Keratinocyte (primary cell): Measurements from ENCODE around the gene RC3H2. TPM values are rescaled to one million over a fixed set of nuclear protein-coding genes. Genes with fewer than 3 reads are reported as not detected.

Source experiments
- DNase-seq: peaks from one replicate; pipeline ENCODE4 v3.0.0-alpha.2; 2011; ENCODE audit warnings: low read depth, missing footprints, low spot score
- FAIRE-seq: peaks from 2 replicates; lab custom pipeline; 2011; peaks lifted over from hg19 to GRCh38; lab: Jason Lieb, UNC
- H2AFZ ChIP-seq: 2 replicates; pipeline ENCODE4 v1.6.0; 2012; ENCODE audit warnings: low read length, control low read depth, inconsistent platforms; ENCODE audit not compliant: control insufficient read depth
- H3K27ac ChIP-seq: 2 replicates; pipeline ENCODE4 v1.5.1; 2011; ENCODE audit warnings: low read length; ENCODE audit not compliant: control insufficient read depth, insufficient read depth
- H3K27me3 ChIP-seq: 3 replicates; pipeline ENCODE4 v1.6.0; 2011; ENCODE audit warnings: low read length; ENCODE audit not compliant: control insufficient read depth, insufficient read depth; ENCODE audit errors: extremely low read depth
- H3K36me3 ChIP-seq, 2 experiments: 2 replicates in 1 of 2; 3 replicates in 1 of 2; pipeline ENCODE4 v1.5.1; 2011; ENCODE audit warnings: low read length in 2 of 2, mild to moderate bottlenecking in 1 of 2; ENCODE audit not compliant: control insufficient read depth in 2 of 2, insufficient read depth in 2 of 2; ENCODE audit errors: extremely low read depth in 1 of 2
- H3K4me1 ChIP-seq: 3 replicates; pipeline ENCODE4 v1.5.1; 2011; ENCODE audit warnings: low read length; ENCODE audit not compliant: control insufficient read depth, insufficient read depth; ENCODE audit errors: extremely low read depth
- H3K4me2 ChIP-seq: 3 replicates; pipeline ENCODE4 v1.6.0; 2011; ENCODE audit warnings: low read depth, low read length; ENCODE audit not compliant: control insufficient read depth, insufficient read depth; ENCODE audit errors: extremely low read depth
- H3K4me3 ChIP-seq, 3 experiments: fragments of 200-600 bp in 1 of 3; sonication (generic) in 1 of 3; 2 replicates in 2 of 3; 3 replicates in 1 of 3; pipeline ENCODE4 v1.5.1; 2011 to 2016; ENCODE audit warnings: low read length in 3 of 3, mild to moderate bottlenecking in 3 of 3, control low read depth in 2 of 3, inconsistent platforms in 1 of 3, low read depth in 1 of 3, mixed read lengths in 1 of 3, mixed run types in 1 of 3, moderate library complexity in 1 of 3; ENCODE audit not compliant: control insufficient read depth in 2 of 3, insufficient read depth in 2 of 3; ENCODE audit errors: extremely low read depth in 1 of 3
- H3K79me2 ChIP-seq: 2 replicates; pipeline ENCODE4 v1.6.0; 2012; ENCODE audit warnings: low read length; ENCODE audit not compliant: control insufficient read depth, insufficient read depth
- H3K9ac ChIP-seq: 3 replicates; pipeline ENCODE4 v1.6.0; 2011; ENCODE audit warnings: low read length; ENCODE audit not compliant: control insufficient read depth, insufficient read depth; ENCODE audit errors: extremely low read depth
- H3K9me1 ChIP-seq: 3 replicates; pipeline ENCODE4 v1.6.0; 2011; ENCODE audit warnings: low read length; ENCODE audit not compliant: control insufficient read depth, insufficient read depth; ENCODE audit errors: extremely low read depth
- H3K9me3 ChIP-seq: 2 replicates; pipeline ENCODE4 v1.5.1; 2012; ENCODE audit warnings: low read depth, low read length; ENCODE audit not compliant: control insufficient read depth
- H4K20me1 ChIP-seq: 3 replicates; pipeline ENCODE4 v1.6.0; 2011; ENCODE audit warnings: low read length; ENCODE audit not compliant: control insufficient read depth, insufficient read depth; ENCODE audit errors: extremely low read depth
- CTCF ChIP-seq, 3 experiments: IDR thresholded peaks in 1 of 3; conservative IDR thresholded peaks in 1 of 3; optimal IDR thresholded peaks in 1 of 3; 2 replicates in 2 of 3; 3 replicates in 1 of 3; pipeline versions ENCODE3 to v1.5.1; 2011; ENCODE audit warnings: low read length in 3 of 3, mild to moderate bottlenecking in 3 of 3, moderate library complexity in 2 of 3, control low read depth in 1 of 3, inconsistent platforms in 1 of 3; ENCODE audit not compliant: insufficient read depth in 2 of 3; ENCODE audit errors: extremely low read depth in 1 of 3
- EZH2 ChIP-seq: IDR thresholded peaks from one replicate; pipeline ENCODE4 v1.6.1; 2012; ENCODE audit warnings: inconsistent platforms, mild to moderate bottlenecking, low read length, moderate library complexity
- dilution Hi-C: fragments of 300-500 bp; cut with MboI; formaldehyde crosslinking; loops from one replicate; pipeline ENCODE4 v1.7.0; 2020; ENCODE audit warnings: low sequenced_read_pairs; ENCODE audit not compliant: extremely low pct_ligation_motif_present
- polyA plus RNA-seq, 5 experiments: library from polyadenylated mRNA; depleted of rRNA in 3 of 5; stranded (reverse) in 3 of 5; stranded (forward) in 1 of 5; unstranded in 1 of 5; fragments of >200 nt; gene quantifications; 1 replicate in 1 of 5; 2 replicates in 3 of 5; 3 replicates in 1 of 5; pipeline versions ENCODE4 v1.2.1 to v1.2.3, GENCODE V29; 2011 to 2012; ENCODE audit warnings: missing spikeins in 2 of 5, low read depth in 1 of 5, low replicate concordance in 1 of 5

Gene RC3H2
- polyA plus RNA-seq, 1 donor (not counting 4 experiments of a cell fraction or from before 2014, with no cell fraction given) = 34.2 TPM

GRCh38 chr9:122808141-122808540, 97.0 kb downstream of the RC3H2 start:
- no peak overlapping the region for H3K4me3 ChIP-seq
- no peaks in the 10 kb centered on the region for H3K36me3 ChIP-seq
- H2AFZ ChIP-seq = no peak overlapping the region
- peaks cover 2% of the 10 kb centered on the region for H3K9me3 ChIP-seq
- H3K27me3 ChIP-seq = no peaks in the 10 kb centered on the region
- no peak overlapping the region for H3K4me2 ChIP-seq
- no peaks in the 10 kb centered on the region for H3K79me2 ChIP-seq
- no peak for TF ChIP-seq EZH2
- H3K27ac ChIP-seq = no peak overlapping the region
- peaks cover 7% of the 10 kb centered on the region for H3K4me1 ChIP-seq
- H4K20me1 ChIP-seq = no peaks in the 10 kb centered on the region
- dilution Hi-C loops = loop anchor here (25.0 kb wide), 1 partner anchor 346 kb away; no protein-coding TSS in a partner anchor
- no peaks in the 10 kb centered on the region for H3K9me1 ChIP-seq
- no peak for DNase-seq
- H3K9ac ChIP-seq = no peak overlapping the region
- no peak for FAIRE-seq

GRCh38 chr9:122807271-122807900, 97.8 kb downstream of the RC3H2 start:
- Histone ChIP-seq H3K9me1 (no peaks in the 10 kb centered on the region), H3K9me3 (peaks cover 2% of the 10 kb centered on the region), H3K36me3 (no peaks in the 10 kb centered on the region), H3K27me3 (no peaks in the 10 kb centered on the region), H3K4me1 (peaks cover 7% of the 10 kb centered on the region), H2AFZ (no peak overlapping the region), H3K9ac (no peak overlapping the region), H3K4me2 (no peak overlapping the region), H3K79me2 (no peaks in the 10 kb centered on the region), H3K4me3 (no peak overlapping the region), H4K20me1 (no peaks in the 10 kb centered on the region), H3K27ac (no peak overlapping the region)
- TF ChIP-seq EZH2 = no peak
- no peak for TF ChIP-seq CTCF (optimal IDR thresholded peaks at IDR 0.05 in 1 of 3, IDR thresholded peaks at IDR 0.05 in 1 of 3, conservative IDR thresholded peaks at IDR 0.05 in 1 of 3; ENCODE audit: extremely low read depth in 1 of 3, insufficient read depth in 2 of 3, low read length in 3 of 3)
- FAIRE-seq = no peak
- no peak for DNase-seq
- dilution Hi-C loops = loop anchor here (25.0 kb wide), 1 partner anchor 345 kb away; no protein-coding TSS in a partner anchor
